ENCODE results near the gene CRISPLD2. TPM values are rescaled to one million over a fixed set of nuclear protein-coding genes. Genes with fewer than 3 reads are reported as not detected.
A peak's percentile ranks its signal among the peaks of the same experiment; 100 is the strongest.

Gene CRISPLD2
- total and polyA plus RNA-seq, 9 of the 15 experiments (the other 6 are each of a cell fraction or from before 2014, with no cell fraction given): 0.03 to 0.24 (median 0.04) TPM; not detected in 4

GRCh38 chr16:84806256-84806889, 13.4 kb upstream of the CRISPLD2 start (continued):
- TF ChIP-seq ELK3 (CRISPR knock-in tag; IDR thresholded peaks at IDR 0.05): no peak
- no peak for TF ChIP-seq ATF6 (CRISPR knock-in tag; IDR thresholded peaks at IDR 0.05)
- no peak; a peak in 1 of 4 replicates for TF ChIP-seq MNT (conservative IDR thresholded peaks at IDR 0.05)
- TF ChIP-seq GTF2A2 (tag; IDR thresholded peaks at IDR 0.05): no peak
- no peak for TF ChIP-seq ZNF431 (CRISPR knock-in tag; IDR thresholded peaks at IDR 0.05)
- no peak for TF ChIP-seq POLR2AphosphoS5 (IDR thresholded peaks at IDR 0.05; ENCODE audit: control insufficient read depth, insufficient read depth, low read depth, low read length)
- TF ChIP-seq GTF2F1 (IDR thresholded peaks at IDR 0.05; ENCODE audit: low read depth, low read length): no peak
- no peak for TF ChIP-seq SRF (CRISPR knock-in tag; IDR thresholded peaks at IDR 0.05)
- peak; percentile 25 to 29; a peak in 2 of 4 replicates for TF ChIP-seq NRF1 (conservative IDR thresholded peaks at IDR 0.05 in 1 of 2, IDR thresholded peaks at IDR 0.05 in 1 of 2)
- TF ChIP-seq ZNF583 (CRISPR knock-in tag; IDR thresholded peaks at IDR 0.05): 0 out of 2 replicates have a peak, but pooled peaks have one; percentile 42
- TF ChIP-seq ZEB2 (IDR thresholded peaks at IDR 0.05): no peak
- peak; percentile 66 for TF ChIP-seq SPI1 (IDR thresholded peaks at IDR 0.05; ENCODE audit: borderline replicate concordance, low read depth, low read length)
- no peak for TF ChIP-seq ZNF57 (CRISPR knock-in tag; IDR thresholded peaks at IDR 0.05)
- no peak for TF ChIP-seq THRAP3 (IDR thresholded peaks at IDR 0.05; ENCODE audit: borderline replicate concordance)
- no peak for TF ChIP-seq ZNF3 (CRISPR knock-in tag; IDR thresholded peaks at IDR 0.05)
- TF ChIP-seq CBFA2T2 (conservative IDR thresholded peaks at IDR 0.05): no peak
- TF ChIP-seq ZFP91 (CRISPR knock-in tag; IDR thresholded peaks at IDR 0.05): no peak
- no peak for TF ChIP-seq AFF4 (CRISPR knock-in tag; IDR thresholded peaks at IDR 0.05)
